Prostate gland (tissue), 2 donors: ENCODE measurements around the gene XXYLT1. TPM values are rescaled to one million over a fixed set of nuclear protein-coding genes. Genes with fewer than 3 reads are reported as not detected.

ENCODE experiments used
- DNase-seq: peaks from one replicate; pipeline ENCODE4 v3.0.0-alpha.2; 2019; ENCODE audit warnings: low spot score
- H3K27ac ChIP-seq, 2 donors: fragments of 200-600 bp; sonication (generic); 2 replicates each; pipeline ENCODE4 v1.5.1; 2017 to 2019
- H3K27me3 ChIP-seq: fragments of 200-600 bp; sonication (generic); replicated peaks from 2 replicates; pipeline ENCODE4 v1.5.1; 2019; ENCODE audit not compliant: insufficient read depth
- H3K36me3 ChIP-seq, 2 donors: fragments of 200-600 bp; sonication (generic); 1 replicate in 1 of 2; 2 replicates in 1 of 2; pipeline versions ENCODE4 v1.5.1 to v1.8.1; 2017 to 2019
- H3K4me1 ChIP-seq: fragments of 200-600 bp; sonication (generic); replicated peaks from 2 replicates; pipeline ENCODE4 v1.5.1; 2019
- H3K4me3 ChIP-seq, 2 donors: fragments of 200-600 bp; sonication (generic); 2 replicates each; pipeline ENCODE4 v1.5.1; 2017 to 2019
- H3K9me3 ChIP-seq: fragments of 200-600 bp; sonication (generic); 2 replicates; pipeline ENCODE4 v1.5.1; 2017
- POLR2A ChIP-seq: fragments of 450-650 bp; IDR thresholded peaks from one replicate; pipeline ENCODE4 v1.6.1; 2016; ENCODE audit warnings: antibody characterized with exemption, mild to moderate bottlenecking
- POLR2AphosphoS5 ChIP-seq: sonication (generic); formaldehyde crosslinking; IDR thresholded peaks from one replicate; pipeline ENCODE4 v1.6.1; 2017; ENCODE audit warnings: antibody characterized with exemption
- WGBS: methylation state at CpG from one replicate; pipeline ENCODE4 v1.1.5; 2018; 5-methylcytosine and 5-hydroxymethylcytosine counted together
- intact Hi-C: fragments of 100-400 bp; cut with DNase I; formaldehyde crosslinking; loops from one replicate; pipeline ENCODE4 v1.14.2; 2022
- total RNA-seq, 2 donors: library from RNA; depleted of rRNA; stranded (reverse); fragments of >200 nt; gene quantifications; one replicate each; pipeline ENCODE4 v1.1.0, GENCODE V29; 2016
- TF ChIP-seq, protein P1 (sequence below), 4 experiments: fragments of 200-600 bp in 2 of 4; fragments of 450-650 bp in 2 of 4; sonication (generic) in 2 of 4; IDR thresholded peaks; 1 replicate in 3 of 4; 2 replicates in 1 of 4; pipeline ENCODE4 v1.5.1; 2016 to 2019; ENCODE audit warnings: antibody characterized with exemption in 4 of 4, mild to moderate bottlenecking in 2 of 4, moderate library complexity in 2 of 4

XXYLT1 gene
- total RNA-seq, 2 donors from 2014 or later, result 14.9 to 22.7 TPM

GRCh38 chr3:195059006-195059350 is 212.0 kb downstream of the XXYLT1 start:
- Histone ChIP-seq H3K9me3 (no peaks in the 10 kb centered on the region), H3K27me3 (no peaks in the 10 kb centered on the region), H3K36me3 (no peaks in the 10 kb centered on the region), H3K4me1 (no peaks in the 10 kb centered on the region), H3K27ac (no peak overlapping the region), H3K4me3 (no peak overlapping the region)
- 72% methylated on average over 13 of the region's 13 CpGs for WGBS
- intact Hi-C loops, result no loop called here
- TF ChIP-seq, protein P1, sequence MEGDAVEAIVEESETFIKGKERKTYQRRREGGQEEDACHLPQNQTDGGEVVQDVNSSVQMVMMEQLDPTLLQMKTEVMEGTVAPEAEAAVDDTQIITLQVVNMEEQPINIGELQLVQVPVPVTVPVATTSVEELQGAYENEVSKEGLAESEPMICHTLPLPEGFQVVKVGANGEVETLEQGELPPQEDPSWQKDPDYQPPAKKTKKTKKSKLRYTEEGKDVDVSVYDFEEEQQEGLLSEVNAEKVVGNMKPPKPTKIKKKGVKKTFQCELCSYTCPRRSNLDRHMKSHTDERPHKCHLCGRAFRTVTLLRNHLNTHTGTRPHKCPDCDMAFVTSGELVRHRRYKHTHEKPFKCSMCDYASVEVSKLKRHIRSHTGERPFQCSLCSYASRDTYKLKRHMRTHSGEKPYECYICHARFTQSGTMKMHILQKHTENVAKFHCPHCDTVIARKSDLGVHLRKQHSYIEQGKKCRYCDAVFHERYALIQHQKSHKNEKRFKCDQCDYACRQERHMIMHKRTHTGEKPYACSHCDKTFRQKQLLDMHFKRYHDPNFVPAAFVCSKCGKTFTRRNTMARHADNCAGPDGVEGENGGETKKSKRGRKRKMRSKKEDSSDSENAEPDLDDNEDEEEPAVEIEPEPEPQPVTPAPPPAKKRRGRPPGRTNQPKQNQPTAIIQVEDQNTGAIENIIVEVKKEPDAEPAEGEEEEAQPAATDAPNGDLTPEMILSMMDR (IDR thresholded peaks at IDR 0.05), result no peak
- no peak for TF ChIP-seq POLR2A
- no peak for TF ChIP-seq POLR2AphosphoS5
- no peak for DNase-seq

GRCh38 chr3:195058336-195059005 is 212.5 kb downstream of the XXYLT1 start:
- H3K27ac ChIP-seq, result no peak overlapping the region
- H3K4me3 ChIP-seq, result no peak overlapping the region
- no peak for DNase-seq
- no peaks in the 10 kb centered on the region for H3K27me3 ChIP-seq
- no peaks in the 10 kb centered on the region for H3K4me1 ChIP-seq
- 86% methylated on average over 15 of the region's 15 CpGs for WGBS
- TF ChIP-seq POLR2A, result no peak
- TF ChIP-seq, protein P1 (IDR thresholded peaks at IDR 0.05), result no peak
- no peak for TF ChIP-seq POLR2AphosphoS5
- no peaks in the 10 kb centered on the region for H3K9me3 ChIP-seq
- intact Hi-C loops, result no loop called here
- no peaks in the 10 kb centered on the region for H3K36me3 ChIP-seq

GRCh38 chr3:195057716-195058115 is 213.2 kb downstream of the XXYLT1 start:
- intact Hi-C loops, result no loop called here
- Histone ChIP-seq H3K4me3 (no peak overlapping the region), H3K4me1 (no peaks in the 10 kb centered on the region), H3K27ac (no peak overlapping the region), H3K9me3 (no peaks in the 10 kb centered on the region), H3K36me3 (no peaks in the 10 kb centered on the region), H3K27me3 (no peaks in the 10 kb centered on the region)
- TF ChIP-seq, protein P1 (IDR thresholded peaks at IDR 0.05), result no peak
- TF ChIP-seq POLR2A (no peak), POLR2AphosphoS5 (no peak)
- WGBS, result 93% methylated on average over 7 of the region's 7 CpGs
- no peak for DNase-seq

- H3K27ac ChIP-seq, result no peak overlapping the region
- H3K4me1 ChIP-seq, result no peaks in the 10 kb centered on the region
- 78% methylated on average over 5 of the region's 5 CpGs for WGBS
- H3K27me3 ChIP-seq, result no peaks in the 10 kb centered on the region
- H3K4me3 ChIP-seq, result no peak overlapping the region
- TF ChIP-seq POLR2A (no peak), POLR2AphosphoS5 (no peak)
- TF ChIP-seq, protein P1 (IDR thresholded peaks at IDR 0.05), result no peak
- intact Hi-C loops, result no loop called here
- H3K36me3 ChIP-seq, result no peaks in the 10 kb centered on the region
- no peaks in the 10 kb centered on the region for H3K9me3 ChIP-seq
- no peak for DNase-seq
Measured at GRCh38 chr3:195056506-195056905, 214.5 kb downstream of the XXYLT1 start.

GRCh38 chr3:195054311-195054710 is 216.6 kb downstream of the XXYLT1 start:
- Histone ChIP-seq H3K4me3 (no peak overlapping the region), H3K4me1 (no peaks in the 10 kb centered on the region), H3K27me3 (no peaks in the 10 kb centered on the region), H3K27ac (no peak overlapping the region), H3K36me3 (no peaks in the 10 kb centered on the region), H3K9me3 (no peaks in the 10 kb centered on the region)
- no peak for DNase-seq
- TF ChIP-seq POLR2A (no peak), POLR2AphosphoS5 (no peak)
- TF ChIP-seq, protein P1 (IDR thresholded peaks at IDR 0.05), result no peak
- intact Hi-C loops, result no loop called here
- 91% methylated on average over 6 of the region's 6 CpGs for WGBS
